ENCODE results near the gene ACAP3.

GRCh38 chr1:1299686-1300351 is 7.9 kb downstream of the ACAP3 start:
- TF ChIP-seq POLR2A (IDR thresholded peaks at IDR 0.05) = no peak
- TF ChIP-seq CTCF (IDR thresholded peaks at IDR 0.05) = no peak

Data from breast epithelium (tissue), 3 donors.